ENCODE data around the gene SRRD.

Gene SRRD

DNA sequence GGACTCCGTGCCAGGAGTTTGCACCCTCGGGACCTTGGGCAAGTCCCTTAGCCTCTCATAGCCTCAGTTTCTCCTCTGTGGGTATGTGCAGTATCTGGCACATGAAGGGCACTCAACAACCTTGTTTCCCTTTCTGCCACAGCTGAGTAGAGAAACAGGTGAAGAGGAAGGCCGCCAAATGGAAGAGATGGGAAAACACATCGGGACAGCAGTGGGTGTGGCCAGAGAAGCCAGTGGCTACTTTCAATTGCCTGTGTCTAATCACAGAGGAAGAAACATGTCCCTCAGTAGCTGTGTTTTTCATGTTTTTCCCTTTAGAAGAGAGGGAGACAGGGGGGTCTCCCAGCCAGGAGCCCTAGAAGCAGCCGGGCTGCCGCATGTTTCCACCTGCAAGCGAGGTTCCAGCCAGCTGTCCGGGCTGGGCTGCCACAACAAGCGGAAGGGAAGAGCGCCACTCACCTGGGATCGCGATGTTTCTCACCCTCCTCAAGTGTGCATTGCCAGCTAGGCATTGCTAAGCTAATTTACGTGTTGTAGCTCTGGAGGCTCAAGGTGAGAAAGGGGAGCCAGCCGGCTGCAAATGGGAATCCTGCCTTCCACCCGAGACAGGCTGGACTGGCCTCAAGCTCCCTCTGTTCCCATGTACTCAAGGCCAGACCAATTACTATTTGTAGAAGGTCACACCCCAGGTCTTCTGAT, 38.0 kb upstream of the SRRD start:
- Histone ChIP-seq H3K27me3 (ENCODE audit: insufficient read depth, low read length) (no peaks in the 10 kb centered on the region), H3K27ac (ENCODE audit: low read length) (no peak overlapping the region), H3K9me3 (ENCODE audit: insufficient read depth, low read depth, low read length) (no peaks in the 10 kb centered on the region), H3K4me1 (ENCODE audit: insufficient read depth, low read length) (no peaks in the 10 kb centered on the region), H3K36me3 (ENCODE audit: insufficient read depth, low read depth, low read length) (peaks cover 30% of the 10 kb centered on the region; the same call in 1 of the 2 replicates), H3K4me3 (ENCODE audit: low read length) (no peak overlapping the region), H3K9ac (ENCODE audit: low read depth, low read length) (no peak overlapping the region)

DNA sequence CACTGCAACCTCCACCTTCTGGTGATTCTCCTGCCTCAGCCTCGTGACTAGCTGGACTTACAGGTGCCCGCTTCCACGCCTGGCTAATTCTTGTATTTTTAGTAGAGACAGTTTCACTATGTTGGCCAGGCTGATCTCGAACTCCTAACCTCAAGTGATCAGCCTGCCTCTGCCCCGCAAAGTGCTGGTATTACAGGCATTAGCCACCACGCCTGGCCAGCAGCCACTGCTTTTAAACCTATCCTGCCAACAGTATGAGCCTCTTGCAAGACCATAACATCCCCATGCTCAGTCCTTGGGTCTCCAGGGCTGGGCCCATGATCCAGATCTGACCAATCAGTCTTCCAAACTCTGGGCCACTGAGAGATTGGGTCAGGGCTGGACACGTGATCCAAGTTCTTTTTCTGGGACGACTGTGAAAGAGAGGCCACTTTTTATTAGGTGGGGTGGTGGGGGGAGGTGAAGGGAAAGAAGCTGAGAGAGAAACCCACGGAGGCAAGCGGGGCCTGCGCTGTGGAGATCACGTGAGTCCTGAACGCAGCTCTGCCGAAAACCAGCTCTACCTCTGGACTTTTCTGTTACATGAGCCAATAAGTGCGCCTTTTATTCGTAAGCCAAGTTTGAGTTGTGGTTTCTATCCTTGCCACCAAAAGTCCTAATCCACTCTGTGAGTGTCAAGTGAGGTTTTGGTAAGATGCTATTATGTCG, 36.7 kb upstream of the SRRD start:
- Histone ChIP-seq H3K36me3 (ENCODE audit: insufficient read depth, low read depth, low read length) (peaks cover 42% of the 10 kb centered on the region), H3K27ac (ENCODE audit: low read length) (no peak overlapping the region), H3K4me3 (ENCODE audit: low read length) (no peak overlapping the region), H3K27me3 (ENCODE audit: insufficient read depth, low read length) (no peaks in the 10 kb centered on the region), H3K9me3 (ENCODE audit: insufficient read depth, low read depth, low read length) (no peaks in the 10 kb centered on the region), H3K9ac (ENCODE audit: low read depth, low read length) (no peak overlapping the region), H3K4me1 (ENCODE audit: insufficient read depth, low read length) (no peaks in the 10 kb centered on the region)

DNA sequence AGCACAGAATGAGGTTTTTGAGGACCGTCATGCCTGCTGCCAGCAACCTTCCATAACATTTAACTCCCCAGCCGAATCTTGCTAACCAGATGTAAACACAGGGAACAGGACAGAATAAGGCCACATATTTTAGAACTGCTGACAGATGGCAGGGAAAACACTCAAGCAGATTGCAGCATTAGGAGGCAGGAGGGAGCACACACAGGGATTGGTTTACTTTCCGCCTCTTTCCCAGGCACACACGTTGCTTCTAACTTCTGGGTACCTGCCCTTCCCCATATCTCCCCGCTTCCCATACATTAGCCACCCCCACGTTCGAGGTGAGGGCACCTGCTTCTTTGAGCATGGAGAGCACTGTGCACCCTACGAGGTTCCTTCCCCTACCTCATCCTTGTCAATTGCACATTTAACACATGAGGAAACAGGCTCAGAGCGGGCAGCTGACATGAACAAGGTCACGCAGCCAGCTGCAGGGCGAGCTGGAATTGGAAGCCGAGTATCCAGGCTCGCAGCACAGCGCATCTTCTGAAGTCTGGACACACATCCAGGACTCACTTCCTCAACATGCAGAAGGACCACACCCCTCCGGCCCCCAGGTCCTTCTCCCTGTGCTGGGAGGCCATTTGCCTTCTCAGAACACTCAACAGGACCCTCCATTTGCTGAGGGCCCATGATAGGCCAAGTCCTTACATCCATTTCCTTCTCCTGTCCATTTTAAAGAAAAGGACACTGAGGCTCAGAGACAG, 35.9 kb upstream of the SRRD start:
- Histone ChIP-seq H3K9me3 (ENCODE audit: insufficient read depth, low read depth, low read length) (no peaks in the 10 kb centered on the region), H3K4me3 (ENCODE audit: low read length) (no peak overlapping the region), H3K27me3 (ENCODE audit: insufficient read depth, low read length) (no peaks in the 10 kb centered on the region), H3K9ac (ENCODE audit: low read depth, low read length) (no peak overlapping the region), H3K36me3 (ENCODE audit: insufficient read depth, low read depth, low read length) (peaks cover 50% of the 10 kb centered on the region), H3K27ac (ENCODE audit: low read length) (no peak overlapping the region), H3K4me1 (ENCODE audit: insufficient read depth, low read length) (no peaks in the 10 kb centered on the region)

DNA sequence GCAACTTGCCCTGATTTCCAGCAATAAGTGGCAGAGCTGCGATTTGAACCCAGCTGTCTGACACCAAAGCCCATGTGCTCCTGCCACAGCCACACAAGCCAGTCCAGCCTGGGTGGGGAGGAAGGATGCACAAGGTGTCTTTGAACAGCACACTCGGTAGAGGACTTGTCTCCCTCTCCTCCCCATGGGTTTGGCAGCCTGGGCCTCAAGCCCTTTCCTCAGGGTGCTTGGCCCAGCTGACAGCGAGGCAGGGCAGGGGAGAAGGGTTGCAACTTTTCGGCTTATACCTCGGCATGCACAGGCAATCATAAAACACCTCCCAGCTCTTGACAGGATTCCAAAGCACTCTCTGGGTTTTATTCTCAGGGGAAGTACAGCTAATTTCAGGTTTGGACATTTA, 35.3 kb upstream of the SRRD start:
- Histone ChIP-seq H3K27ac (ENCODE audit: low read length) (no peak overlapping the region), H3K4me3 (ENCODE audit: low read length) (no peak overlapping the region), H3K27me3 (ENCODE audit: insufficient read depth, low read length) (no peaks in the 10 kb centered on the region), H3K36me3 (ENCODE audit: insufficient read depth, low read depth, low read length) (peaks cover 50% of the 10 kb centered on the region), H3K4me1 (ENCODE audit: insufficient read depth, low read length) (no peaks in the 10 kb centered on the region), H3K9me3 (ENCODE audit: insufficient read depth, low read depth, low read length) (no peaks in the 10 kb centered on the region), H3K9ac (ENCODE audit: low read depth, low read length) (no peak overlapping the region)

DNA sequence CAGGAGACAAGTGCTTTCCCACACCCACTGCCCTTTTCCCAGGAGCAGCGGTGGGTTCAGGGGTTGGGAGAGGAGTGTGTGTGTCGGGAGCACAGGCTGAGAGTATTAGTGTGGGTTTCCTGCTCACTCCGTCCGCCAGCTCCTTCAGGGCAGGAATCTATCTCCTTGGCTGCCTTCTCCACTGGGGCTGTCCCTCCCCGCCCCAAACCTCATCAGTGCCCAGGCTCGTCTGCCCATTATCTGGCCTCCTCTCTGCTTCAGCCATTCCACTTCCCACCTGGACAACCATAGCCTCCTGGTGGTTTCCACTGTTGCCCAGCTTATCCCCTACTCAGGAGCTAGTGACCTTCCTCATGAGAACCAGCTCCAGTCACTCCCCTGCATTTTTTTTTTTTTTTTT, 34.7 kb upstream of the SRRD start:
- Histone ChIP-seq H3K4me1 (ENCODE audit: insufficient read depth, low read length) (no peaks in the 10 kb centered on the region), H3K4me3 (ENCODE audit: low read length) (no peak overlapping the region), H3K9me3 (ENCODE audit: insufficient read depth, low read depth, low read length) (no peaks in the 10 kb centered on the region), H3K36me3 (ENCODE audit: insufficient read depth, low read depth, low read length) (peaks cover 53% of the 10 kb centered on the region), H3K27me3 (ENCODE audit: insufficient read depth, low read length) (no peaks in the 10 kb centered on the region), H3K9ac (ENCODE audit: low read depth, low read length) (no peak overlapping the region), H3K27ac (ENCODE audit: low read length) (no peak overlapping the region)

DNA sequence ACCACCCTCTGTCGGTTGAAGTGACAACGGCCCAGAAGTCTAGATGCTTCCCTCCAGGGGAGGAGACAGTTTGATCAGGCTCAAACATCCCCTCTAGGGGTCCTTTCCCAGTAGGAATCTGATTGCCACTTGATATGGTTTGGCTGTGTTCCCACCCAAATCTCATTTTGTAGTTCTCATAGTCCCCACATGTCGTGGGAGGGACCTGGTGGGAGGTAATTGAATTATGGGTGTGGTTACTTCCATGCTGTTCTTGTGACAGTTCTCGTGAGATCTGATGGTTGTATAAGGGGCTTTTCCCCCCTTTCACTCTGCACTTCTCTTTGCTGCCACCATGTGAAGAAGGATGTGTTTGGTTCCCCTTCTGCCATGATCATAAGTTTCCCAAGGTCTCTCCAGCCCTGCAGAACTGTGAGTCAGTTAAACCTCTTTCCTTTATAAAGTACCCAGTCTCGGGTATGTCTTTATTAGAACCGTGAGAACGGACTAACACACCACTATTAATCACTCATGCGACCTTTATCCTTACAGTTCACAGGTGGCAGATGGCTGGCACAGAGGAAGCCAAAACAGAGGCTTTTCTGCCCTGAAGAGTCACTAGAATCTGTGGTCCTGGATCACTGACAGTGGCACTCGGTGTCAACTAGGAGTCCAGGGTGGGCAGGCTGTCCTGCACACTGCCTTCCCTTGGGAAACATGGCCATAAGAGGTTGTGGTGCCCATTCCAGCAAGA, 33.1 kb upstream of the SRRD start:
- no peak overlapping the region for H3K4me3 ChIP-seq (ENCODE audit: low read length)
- H3K27me3 ChIP-seq (ENCODE audit: insufficient read depth, low read length) = no peaks in the 10 kb centered on the region
- no peaks in the 10 kb centered on the region for H3K9me3 ChIP-seq (ENCODE audit: insufficient read depth, low read depth, low read length)
- H3K9ac ChIP-seq (ENCODE audit: low read depth, low read length) = no peak overlapping the region
- peaks cover 46% of the 10 kb centered on the region for H3K36me3 ChIP-seq (ENCODE audit: insufficient read depth, low read depth, low read length)
- H3K4me1 ChIP-seq (ENCODE audit: insufficient read depth, low read length) = no peaks in the 10 kb centered on the region
- H3K27ac ChIP-seq (ENCODE audit: low read length) = no peak overlapping the region

DNA sequence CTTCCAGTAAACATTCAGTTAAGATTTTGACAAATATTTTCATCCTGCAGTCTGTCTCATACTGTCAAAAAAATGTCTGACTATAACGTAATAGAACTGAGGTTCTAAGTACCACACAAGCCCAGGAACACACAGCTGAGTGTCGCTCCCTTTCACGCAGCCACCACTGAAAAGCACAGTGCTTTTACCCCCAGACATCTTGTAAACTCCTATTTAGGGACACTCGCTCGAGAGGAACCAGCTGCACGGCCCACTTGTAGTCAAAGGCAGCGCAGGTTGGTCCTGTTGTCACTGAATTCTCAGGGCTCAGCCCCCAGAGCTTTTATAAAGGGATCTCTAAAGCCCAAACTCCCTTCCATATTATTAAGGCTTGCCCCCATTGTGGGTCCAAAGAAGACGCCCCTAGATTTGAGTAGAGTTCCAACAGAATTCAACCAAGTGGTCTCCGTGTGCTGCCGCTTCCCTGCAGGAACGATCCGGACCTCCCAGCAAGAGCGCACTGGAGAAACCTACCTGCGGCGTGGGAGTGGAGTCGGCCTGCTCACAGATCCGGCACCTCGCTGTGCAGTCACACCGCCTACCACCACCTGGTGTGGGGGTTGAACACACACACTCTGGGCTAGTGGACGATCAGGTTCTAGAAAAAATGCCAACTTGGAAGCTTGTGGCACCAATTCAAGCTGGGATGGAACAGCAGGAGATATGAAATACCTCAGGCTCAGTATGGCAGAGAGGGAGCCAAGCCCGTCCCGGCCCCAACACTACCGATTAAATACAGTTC, 31.3 kb upstream of the SRRD start:
- H3K9me3 ChIP-seq (ENCODE audit: insufficient read depth, low read depth, low read length) = no peaks in the 10 kb centered on the region
- H3K36me3 ChIP-seq (ENCODE audit: insufficient read depth, low read depth, low read length) = peaks cover 60% of the 10 kb centered on the region
- no peak overlapping the region for H3K4me3 ChIP-seq (ENCODE audit: low read length)
- H3K4me1 ChIP-seq (ENCODE audit: insufficient read depth, low read length) = no peaks in the 10 kb centered on the region
- no peaks in the 10 kb centered on the region for H3K27me3 ChIP-seq (ENCODE audit: insufficient read depth, low read length)
- no peak overlapping the region for H3K9ac ChIP-seq (ENCODE audit: low read depth, low read length)
- H3K27ac ChIP-seq (ENCODE audit: low read length) = no peak overlapping the region

DNA sequence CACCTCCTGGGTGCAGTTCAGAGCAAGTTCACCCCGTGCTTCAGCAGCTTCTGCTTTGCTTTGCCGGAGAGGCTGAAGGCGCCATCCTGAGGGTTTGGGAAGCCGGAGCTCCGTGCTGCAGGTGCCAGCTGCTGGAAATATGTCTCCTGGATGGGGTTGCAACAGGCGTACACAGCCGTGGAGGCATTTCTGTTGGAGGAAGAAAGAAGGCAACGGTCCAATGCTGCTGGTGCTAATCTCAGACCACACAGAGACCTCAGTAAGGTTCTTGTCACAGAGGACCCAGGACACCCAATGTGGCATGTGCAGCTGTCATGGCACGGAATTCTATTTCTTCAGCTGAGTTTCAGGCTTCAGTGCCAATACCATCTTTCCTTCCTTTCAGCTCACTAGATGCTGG, 30.5 kb upstream of the SRRD start:
- Histone ChIP-seq H3K36me3 (ENCODE audit: insufficient read depth, low read depth, low read length) (peaks cover 68% of the 10 kb centered on the region), H3K27ac (ENCODE audit: low read length) (no peak overlapping the region), H3K9me3 (ENCODE audit: insufficient read depth, low read depth, low read length) (no peaks in the 10 kb centered on the region), H3K27me3 (ENCODE audit: insufficient read depth, low read length) (no peaks in the 10 kb centered on the region), H3K4me3 (ENCODE audit: low read length) (no peak overlapping the region), H3K9ac (ENCODE audit: low read depth, low read length) (no peak overlapping the region), H3K4me1 (ENCODE audit: insufficient read depth, low read length) (no peaks in the 10 kb centered on the region)

DNA sequence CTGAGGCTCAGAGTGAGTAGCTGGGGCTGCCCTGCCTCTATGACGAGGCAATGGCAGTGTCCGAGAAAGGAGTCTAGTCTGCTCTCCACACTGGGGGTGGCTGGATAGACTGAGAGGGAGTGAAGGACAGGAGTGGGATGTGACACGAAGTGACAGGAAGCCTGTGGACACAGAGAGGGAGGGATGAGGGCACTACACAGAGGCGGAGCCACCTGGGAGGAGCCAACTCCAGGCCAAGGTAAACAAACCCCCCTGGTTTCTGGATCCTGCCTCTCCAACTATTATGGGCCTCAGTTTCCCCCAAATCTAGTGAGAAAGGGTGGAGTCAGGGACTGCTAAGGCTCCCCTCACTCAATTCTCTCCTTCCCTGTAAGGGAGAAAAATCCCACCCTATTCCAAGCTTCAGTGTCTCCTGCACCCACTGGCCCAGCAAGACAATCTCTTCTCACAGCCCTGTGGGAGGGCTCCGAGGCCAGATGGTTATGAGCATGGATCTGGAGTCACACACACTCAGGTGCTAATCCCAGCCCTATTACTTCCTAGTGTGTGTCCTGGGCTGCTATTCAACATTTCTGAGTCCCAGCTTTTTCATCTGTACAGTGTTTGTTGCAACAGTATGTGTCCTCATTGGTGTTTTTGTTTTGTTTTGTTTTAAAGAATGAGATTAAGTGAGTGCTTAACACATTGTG, 29.7 kb upstream of the SRRD start:
- H3K4me1 ChIP-seq (ENCODE audit: insufficient read depth, low read length) = no peaks in the 10 kb centered on the region
- H3K27me3 ChIP-seq (ENCODE audit: insufficient read depth, low read length) = no peaks in the 10 kb centered on the region
- H3K4me3 ChIP-seq (ENCODE audit: low read length) = no peak overlapping the region
- H3K36me3 ChIP-seq (ENCODE audit: insufficient read depth, low read depth, low read length) = peaks cover 75% of the 10 kb centered on the region
- no peak overlapping the region for H3K27ac ChIP-seq (ENCODE audit: low read length)
- no peak overlapping the region for H3K9ac ChIP-seq (ENCODE audit: low read depth, low read length)
- H3K9me3 ChIP-seq (ENCODE audit: insufficient read depth, low read depth, low read length) = no peaks in the 10 kb centered on the region

DNA sequence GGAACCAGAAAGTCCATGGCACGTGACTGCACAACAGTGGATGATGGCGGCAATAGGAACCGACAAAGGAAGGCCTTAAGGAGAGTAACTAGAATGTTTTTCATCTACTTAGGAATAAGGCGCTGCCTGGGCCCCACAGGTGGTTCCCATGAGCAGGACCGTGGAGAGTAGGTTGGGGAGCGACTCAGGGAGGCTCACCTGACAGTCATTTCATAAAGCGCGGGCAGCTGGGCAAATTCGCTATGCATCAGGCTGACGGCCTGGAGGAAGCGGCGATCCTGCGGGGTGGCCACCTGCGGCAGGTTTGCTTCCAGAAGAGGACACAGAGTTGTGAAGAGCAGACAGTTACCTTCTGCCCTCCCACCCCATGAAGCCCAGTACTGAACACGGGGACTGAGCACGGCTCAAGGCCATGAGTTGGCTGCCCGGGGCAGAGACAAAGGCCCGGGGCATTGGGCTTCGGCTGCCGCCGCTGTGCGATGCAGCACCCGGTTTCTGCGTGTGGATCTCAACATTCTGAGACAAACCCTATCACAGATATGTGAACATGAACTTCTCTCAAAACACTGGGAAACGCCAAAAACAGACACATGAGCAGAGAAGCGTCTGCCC, 25.9 kb upstream of the SRRD start:
- Histone ChIP-seq H3K9ac (ENCODE audit: low read depth, low read length) (no peak overlapping the region), H3K27ac (ENCODE audit: low read length) (no peak overlapping the region), H3K4me1 (ENCODE audit: insufficient read depth, low read length) (peaks cover 2% of the 10 kb centered on the region; the same call in 1 of the 2 replicates), H3K27me3 (ENCODE audit: insufficient read depth, low read length) (no peaks in the 10 kb centered on the region), H3K9me3 (ENCODE audit: insufficient read depth, low read depth, low read length) (no peaks in the 10 kb centered on the region), H3K36me3 (ENCODE audit: insufficient read depth, low read depth, low read length) (peaks cover 78% of the 10 kb centered on the region), H3K4me3 (ENCODE audit: low read length) (no peak overlapping the region)

All from iPS-20b (cell line).